SK-N-SH treated with all-trans-retinoic acid at 6 μM for 48 hours (cell line): Measurements from ENCODE around the gene DMP1.

Source experiments
- ISL1 ChIP-seq: fragments of 250-450 bp; sonication (Bioruptor Pico); IDR thresholded peaks from 2 replicates; pipeline ENCODE4 v2.1.2; 2022; ENCODE audit warnings: mild to moderate bottlenecking, moderate library complexity
- PATZ1 ChIP-seq: fragments of 250-450 bp; sonication (Bioruptor Pico); IDR thresholded peaks from 2 replicates; pipeline ENCODE4 v1.8.0; 2020; ENCODE audit warnings: mild to moderate bottlenecking, moderate library complexity, borderline replicate concordance
- POU6F1 ChIP-seq: fragments of 250-450 bp; sonication (Bioruptor Pico); IDR thresholded peaks from 2 replicates; pipeline ENCODE4 v1.8.0; 2021; ENCODE audit warnings: low read depth, mild to moderate bottlenecking, moderate library complexity, borderline replicate concordance
- TCF4 ChIP-seq: fragments of 250-450 bp; sonication (Bioruptor Pico); IDR thresholded peaks from 2 replicates; pipeline ENCODE4 v1.8.0; 2021; ENCODE audit warnings: mild to moderate bottlenecking, moderate library complexity, borderline replicate concordance
- TOX ChIP-seq: fragments of 250-450 bp; sonication (Bioruptor Pico); IDR thresholded peaks from 2 replicates; pipeline ENCODE4 v1.8.0; 2021; ENCODE audit warnings: mild to moderate bottlenecking, moderate library complexity, borderline replicate concordance
- TSHZ2 ChIP-seq: fragments of 250-450 bp; sonication (Bioruptor Pico); IDR thresholded peaks from 2 replicates; pipeline ENCODE4 v1.5.0; 2020; ENCODE audit warnings: mild to moderate bottlenecking, moderate library complexity
- ZNF565 ChIP-seq: fragments of 450-650 bp; formaldehyde crosslinking; conservative IDR thresholded peaks from 2 replicates; pipeline ENCODE4 v1.5.0; 2020; ENCODE audit warnings: low read depth, mild to moderate bottlenecking, moderate library complexity
- ZNF8 ChIP-seq: fragments of 450-650 bp; formaldehyde crosslinking; IDR thresholded peaks from 2 replicates; pipeline ENCODE4 v1.5.0; 2020; ENCODE audit warnings: mild to moderate bottlenecking, moderate library complexity

GRCh38 chr4:87601361-87601760 is 48.7 kb upstream of the DMP1 start:
- TF ChIP-seq ZNF8 (CRISPR knock-in tag) (no peak), PATZ1 (CRISPR knock-in tag) (no peak), ZNF565 (CRISPR knock-in tag) (no peak), TCF4 (no peak), TSHZ2 (CRISPR knock-in tag) (no peak), ISL1 (CRISPR knock-in tag) (no peak), POU6F1 (no peak), TOX (CRISPR knock-in tag) (no peak)
